A673 (cell line): ENCODE data around the gene OR5M10. TPM values are rescaled to one million over a fixed set of nuclear protein-coding genes. Genes with fewer than 3 reads are reported as not detected.

ENCODE experiments used
- BruUV-seq: library from RNA; stranded (reverse); fragments of 400-500 nt; replicated peaks from 2 replicates; lab custom pipeline; 2021; lab: Mats Ljungman, UMichigan
- CTCF ChIA-PET: fragments of 300-600 bp; sonication (Branson Sonifier 250); formaldehyde crosslinking; loops from one replicate; lab custom pipeline; 2022; ENCODE audit warnings: antibody characterized with exemption; lab: Charles Lee
- POLR2A ChIA-PET: fragments of 300-600 bp; sonication (Branson Sonifier 250); formaldehyde crosslinking; loops from one replicate; lab custom pipeline; 2022; ENCODE audit warnings: antibody characterized with exemption; ENCODE audit not compliant: low non-redundant PET; lab: Charles Lee
- DNase-seq: peaks from one replicate; pipeline ENCODE4 v3.0.0-alpha.2; 2015; ENCODE audit warnings: low spot score
- H3K27ac ChIP-seq: fragments of 200-600 bp; sonication (generic); 2 replicates; pipeline ENCODE4 v1.5.1; 2016; ENCODE audit warnings: mixed run types, low read depth, mild to moderate bottlenecking, mixed read lengths, antibody characterized with exemption, low read length; ENCODE audit not compliant: poor library complexity, severe bottlenecking
- H3K27me3 ChIP-seq: fragments of 200-600 bp; sonication (generic); replicated peaks from 2 replicates; pipeline ENCODE4 v1.6.1; 2017; ENCODE audit warnings: mixed run types, low read depth, mild to moderate bottlenecking, mixed read lengths, antibody characterized with exemption, low read length; ENCODE audit not compliant: insufficient read depth, poor library complexity
- H3K36me3 ChIP-seq: fragments of 200-600 bp; sonication (generic); 2 replicates; pipeline ENCODE4 v1.6.1; 2016; ENCODE audit warnings: mixed run types, mild to moderate bottlenecking, mixed read lengths, antibody characterized with exemption, low read length; ENCODE audit not compliant: insufficient read depth, poor library complexity, severe bottlenecking
- H3K4me1 ChIP-seq: fragments of 200-600 bp; sonication (generic); 2 replicates; pipeline ENCODE4 v1.6.1; 2017; ENCODE audit warnings: mixed run types, mild to moderate bottlenecking, mixed read lengths, antibody characterized with exemption, low read length; ENCODE audit not compliant: insufficient read depth, poor library complexity, severe bottlenecking
- H3K4me3 ChIP-seq: fragments of 200-600 bp; sonication (generic); 2 replicates; pipeline ENCODE4 v1.5.1; 2016; ENCODE audit warnings: low read depth, mixed run types, mild to moderate bottlenecking, mixed read lengths, low read length; ENCODE audit not compliant: poor library complexity, severe bottlenecking
- H3K9me3 ChIP-seq: fragments of 200-600 bp; sonication (generic); 2 replicates; pipeline ENCODE4 v1.6.1; 2016; ENCODE audit warnings: mixed run types, low read depth, mild to moderate bottlenecking, mixed read lengths, antibody characterized with exemption, low read length; ENCODE audit not compliant: poor library complexity, severe bottlenecking
- EZH2 ChIP-seq: fragments of 200-600 bp; sonication (generic); IDR thresholded peaks from 2 replicates; pipeline ENCODE4 v1.6.1; 2017; ENCODE audit warnings: borderline replicate concordance, low read depth, mild to moderate bottlenecking, mixed read lengths, antibody characterized with exemption, low read length; ENCODE audit not compliant: poor library complexity, severe bottlenecking
- intact Hi-C: fragments of 100-400 bp; cut with micrococcal nuclease; formaldehyde crosslinking; loops from one replicate; pipeline ENCODE4 v1.10.0; 2022; ENCODE audit not compliant: unreplicated experiment
- total RNA-seq: library from RNA; stranded (reverse); gene quantifications from 2 replicates; pipeline ENCODE4 v1.2.3, GENCODE V29; 2021
- TF ChIP-seq, protein P1 (sequence below): fragments of 300-800, 200-600 bp; sonication (generic); conservative IDR thresholded peaks from 2 replicates; pipeline ENCODE4 v1.5.1; 2017; ENCODE audit warnings: low read depth, mild to moderate bottlenecking, antibody characterized with exemption, low read length, moderate library complexity, mixed read lengths

The OR5M10 gene
- total RNA-seq, 1 experiment from 2014 or later = not detected

DNA sequence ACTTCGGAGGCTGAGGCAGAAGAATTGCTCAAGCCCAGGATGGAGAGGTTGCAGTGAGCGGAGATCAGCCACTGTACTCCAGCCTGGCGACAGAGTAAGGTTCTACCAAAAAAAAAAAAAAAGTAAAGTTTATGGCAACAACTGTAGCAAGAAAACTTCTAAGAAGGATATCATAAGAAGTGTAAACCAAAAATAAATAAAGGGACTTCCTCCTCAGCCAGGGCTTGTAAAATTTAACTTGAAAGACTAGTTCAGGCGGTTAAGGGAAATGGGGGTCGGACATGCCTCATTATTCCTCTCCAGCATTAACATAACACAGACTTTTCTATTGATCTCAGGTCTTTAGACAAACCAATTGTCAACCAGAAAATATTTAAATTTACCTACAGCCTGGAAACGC lies 32.0 kb downstream of the OR5M10 start:
- Histone ChIP-seq H3K4me3 (no peak overlapping the region), H3K4me1 (no peaks in the 10 kb centered on the region), H3K9me3 (no peaks in the 10 kb centered on the region), H3K27ac (no peak overlapping the region), H3K27me3 (no peaks in the 10 kb centered on the region), H3K36me3 (no peaks in the 10 kb centered on the region)
- POLR2A ChIA-PET = no interaction called here
- no peak for TF ChIP-seq EZH2
- TF ChIP-seq, protein P1, sequence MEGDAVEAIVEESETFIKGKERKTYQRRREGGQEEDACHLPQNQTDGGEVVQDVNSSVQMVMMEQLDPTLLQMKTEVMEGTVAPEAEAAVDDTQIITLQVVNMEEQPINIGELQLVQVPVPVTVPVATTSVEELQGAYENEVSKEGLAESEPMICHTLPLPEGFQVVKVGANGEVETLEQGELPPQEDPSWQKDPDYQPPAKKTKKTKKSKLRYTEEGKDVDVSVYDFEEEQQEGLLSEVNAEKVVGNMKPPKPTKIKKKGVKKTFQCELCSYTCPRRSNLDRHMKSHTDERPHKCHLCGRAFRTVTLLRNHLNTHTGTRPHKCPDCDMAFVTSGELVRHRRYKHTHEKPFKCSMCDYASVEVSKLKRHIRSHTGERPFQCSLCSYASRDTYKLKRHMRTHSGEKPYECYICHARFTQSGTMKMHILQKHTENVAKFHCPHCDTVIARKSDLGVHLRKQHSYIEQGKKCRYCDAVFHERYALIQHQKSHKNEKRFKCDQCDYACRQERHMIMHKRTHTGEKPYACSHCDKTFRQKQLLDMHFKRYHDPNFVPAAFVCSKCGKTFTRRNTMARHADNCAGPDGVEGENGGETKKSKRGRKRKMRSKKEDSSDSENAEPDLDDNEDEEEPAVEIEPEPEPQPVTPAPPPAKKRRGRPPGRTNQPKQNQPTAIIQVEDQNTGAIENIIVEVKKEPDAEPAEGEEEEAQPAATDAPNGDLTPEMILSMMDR = no peak
- intact Hi-C loops = no loop called here
- CTCF ChIA-PET = no interaction called here
- no TSS peak for BruUV-seq
- no peak for DNase-seq

DNA sequence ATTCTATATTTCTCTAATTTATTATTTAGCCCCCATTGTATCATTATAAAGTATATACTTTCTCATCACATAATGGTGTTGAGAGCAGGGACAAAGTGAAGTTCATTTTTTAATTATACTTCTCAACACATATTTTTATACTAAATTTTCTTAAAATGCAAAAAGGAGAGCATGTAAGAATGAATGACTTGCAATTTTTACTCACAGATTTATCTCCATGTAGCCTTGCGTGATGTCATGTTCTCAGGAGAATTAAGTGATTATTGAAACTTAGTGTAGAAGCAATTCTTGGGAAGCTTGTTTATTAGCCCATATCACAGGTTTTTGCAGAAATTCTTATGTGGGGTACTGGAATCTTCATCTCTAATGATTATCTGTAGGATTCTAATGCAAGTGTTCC lies 33.8 kb downstream of the OR5M10 start:
- no peaks in the 10 kb centered on the region for H3K4me1 ChIP-seq
- no peaks in the 10 kb centered on the region for H3K36me3 ChIP-seq
- no peak for DNase-seq
- ChIA-PET POLR2A (no interaction called here), CTCF (no interaction called here)
- BruUV-seq = no TSS peak
- no peak overlapping the region for H3K4me3 ChIP-seq
- TF ChIP-seq EZH2 = no peak
- TF ChIP-seq, protein P1 = no peak
- peaks cover 4% of the 10 kb centered on the region for H3K9me3 ChIP-seq
- no peaks in the 10 kb centered on the region for H3K27me3 ChIP-seq
- H3K27ac ChIP-seq = no peak overlapping the region
- intact Hi-C loops = no loop called here

DNA sequence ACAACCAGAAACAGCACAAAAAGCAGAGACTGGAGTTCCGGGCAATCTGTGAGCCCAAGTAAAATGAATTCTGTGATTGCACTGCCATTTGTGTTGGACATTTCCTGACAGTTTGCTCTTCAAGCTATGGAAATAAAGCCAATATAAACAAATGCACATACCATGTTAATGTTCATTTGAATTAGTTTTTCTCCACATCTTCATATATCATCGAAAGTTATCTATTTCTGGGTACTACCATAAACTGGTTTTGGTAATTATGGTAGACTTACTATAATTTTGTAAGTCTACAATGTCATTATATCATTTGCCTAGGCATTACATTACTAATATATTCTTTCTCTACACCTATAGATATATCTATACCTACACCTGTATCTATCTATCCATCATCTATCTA lies 34.4 kb downstream of the OR5M10 start, which contains the start of gene OR5M11:
Gene OR5M11 (minus strand): TSS at position 101 of the 400 bp plus-strand sequence. CDS start 0 bp downstream, at position 101.
- POLR2A ChIA-PET = no interaction called here
- Histone ChIP-seq H3K27me3 (no peaks in the 10 kb centered on the region), H3K4me1 (no peaks in the 10 kb centered on the region), H3K36me3 (no peaks in the 10 kb centered on the region), H3K4me3 (no peak within 1 kb of the TSS), H3K27ac (no peak within 1 kb of the TSS), H3K9me3 (peaks cover 4% of the 10 kb centered on the region)
- intact Hi-C loops = no loop called here
- CTCF ChIA-PET = no interaction called here
- TF ChIP-seq, protein P1 = no peak
- no peak for TF ChIP-seq EZH2
- DNase-seq = no peak
- BruUV-seq = no TSS peak
